Esophagus muscularis mucosa (tissue), 3 donors: ENCODE measurements around the gene PSMC3.

Experiments used
- CTCF ChIP-seq, 3 experiments: fragments of 200-600 bp in 2 of 3; fragments of 450-650 bp in 1 of 3; sonication (generic) in 2 of 3; IDR thresholded peaks; one replicate each; pipeline ENCODE4 v1.5.1; 2017 to 2019; ENCODE audit warnings: antibody characterized with exemption in 3 of 3, mild to moderate bottlenecking in 2 of 3, moderate library complexity in 1 of 3
- POLR2A ChIP-seq: fragments of 450-650 bp; IDR thresholded peaks from one replicate; pipeline ENCODE4 v1.6.1; 2017; ENCODE audit warnings: antibody characterized with exemption, moderate library complexity, mild to moderate bottlenecking, low read depth

- TF ChIP-seq CTCF (IDR thresholded peaks at IDR 0.05), result no peak
- TF ChIP-seq POLR2A, result no peak
These were observed 38.2 kb upstream of the PSMC3 start for GRCh38 chr11:47464483-47464882.
